GM19455 (cell line): ENCODE data around the gene GAB4.
"Not testable (repeated sequence)": the region's sequence is repeated elsewhere in the genome, so short reads cannot be mapped to it uniquely, and the experiment has no call there.

ENCODE experiments used
- ATAC-seq: cut with Tn5 transposase; IDR thresholded peaks from one replicate; pipeline ENCODE4 v1.9.1; 2021; ENCODE audit not compliant: unreplicated experiment

Gene GAB4

DNA sequence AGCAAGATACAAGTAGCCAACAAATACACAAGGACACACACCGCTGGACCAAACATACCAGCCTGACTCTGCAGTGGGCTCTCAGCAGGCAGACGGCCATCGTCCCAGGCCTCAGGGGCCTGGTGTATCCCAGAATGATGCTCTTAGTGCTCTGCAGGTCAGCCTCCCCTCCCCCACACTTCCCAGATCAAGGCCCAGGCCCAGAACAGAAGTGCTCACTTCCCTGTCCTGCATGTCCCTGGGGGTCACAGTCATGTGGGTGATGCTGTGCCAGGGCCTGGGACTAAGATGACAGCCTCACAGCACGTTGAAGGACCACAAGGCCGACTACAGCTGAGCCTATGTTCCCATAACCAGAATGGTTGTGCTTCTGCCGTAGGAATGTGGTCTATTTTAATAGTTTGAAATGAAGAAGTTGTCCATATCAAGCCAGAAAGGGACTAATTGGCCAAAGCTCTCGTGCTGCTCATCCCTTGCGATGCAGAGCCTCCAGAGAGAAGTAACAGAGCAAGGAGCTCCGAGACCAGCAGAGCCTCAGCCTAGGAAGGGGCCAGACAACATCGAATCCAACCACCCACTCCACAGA is 48.6 kb downstream of the GAB4 start:
- no peak for ATAC-seq

DNA sequence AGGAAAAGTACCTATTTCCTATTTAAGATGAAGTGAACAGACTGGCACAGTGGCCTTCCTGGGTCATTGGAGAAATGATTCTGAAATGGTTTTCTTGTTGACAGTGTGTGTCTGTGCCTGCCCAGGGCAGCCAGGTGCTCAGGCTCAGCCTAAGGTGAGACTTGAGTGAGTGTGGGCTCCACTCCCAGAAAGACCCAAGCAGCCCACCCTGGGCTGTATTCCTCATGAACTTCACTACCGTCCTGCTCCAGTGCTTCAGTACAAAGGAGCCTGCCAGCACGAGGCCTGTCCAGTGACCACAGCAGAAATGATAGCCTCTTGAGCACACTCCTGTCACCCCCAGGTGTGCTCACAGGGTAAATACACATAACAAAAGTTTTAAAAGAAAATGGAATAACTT is 49.5 kb downstream of the GAB4 start:
- ATAC-seq, result no peak

DNA sequence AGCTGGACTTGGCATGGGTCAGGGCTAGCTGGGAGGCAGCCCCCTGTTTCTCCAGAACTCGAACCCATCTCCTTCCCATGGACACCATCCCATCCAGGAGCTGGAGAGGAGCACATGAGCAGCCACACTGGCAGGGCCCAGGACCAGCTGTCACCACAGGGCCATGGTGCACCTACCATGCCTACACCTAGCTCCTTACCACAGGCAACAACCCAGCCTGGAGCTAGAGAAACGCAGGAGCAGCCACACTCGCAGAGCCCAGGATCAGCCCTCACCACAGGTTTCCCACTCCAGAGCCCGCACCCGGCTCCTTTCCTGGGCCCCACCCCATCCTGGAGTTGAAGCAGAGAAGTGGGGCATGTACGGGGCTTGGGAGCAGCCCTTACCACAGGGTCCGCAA is 50.2 kb downstream of the GAB4 start:
- ATAC-seq, result no peak

DNA sequence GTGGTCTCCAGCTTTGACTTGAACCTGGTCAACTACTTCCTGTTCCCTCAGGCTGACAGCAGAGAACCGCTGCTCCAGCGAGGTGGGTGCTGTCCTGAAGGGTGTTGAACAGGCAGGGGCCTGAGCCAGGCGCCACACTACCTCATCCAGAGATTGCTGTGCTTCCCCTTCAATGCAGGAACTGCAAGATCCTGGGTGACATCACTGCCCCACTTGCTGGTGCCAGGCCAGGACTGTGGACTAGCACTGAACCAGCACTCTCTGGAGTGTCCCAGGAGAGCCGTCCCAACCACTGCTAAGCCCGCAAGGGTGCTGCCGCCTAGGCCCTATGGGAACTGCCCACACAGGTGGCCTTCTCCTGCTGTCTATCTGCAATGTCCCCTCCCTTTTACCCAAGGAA is 51.7 kb downstream of the GAB4 start:
- ATAC-seq, result no peak

DNA sequence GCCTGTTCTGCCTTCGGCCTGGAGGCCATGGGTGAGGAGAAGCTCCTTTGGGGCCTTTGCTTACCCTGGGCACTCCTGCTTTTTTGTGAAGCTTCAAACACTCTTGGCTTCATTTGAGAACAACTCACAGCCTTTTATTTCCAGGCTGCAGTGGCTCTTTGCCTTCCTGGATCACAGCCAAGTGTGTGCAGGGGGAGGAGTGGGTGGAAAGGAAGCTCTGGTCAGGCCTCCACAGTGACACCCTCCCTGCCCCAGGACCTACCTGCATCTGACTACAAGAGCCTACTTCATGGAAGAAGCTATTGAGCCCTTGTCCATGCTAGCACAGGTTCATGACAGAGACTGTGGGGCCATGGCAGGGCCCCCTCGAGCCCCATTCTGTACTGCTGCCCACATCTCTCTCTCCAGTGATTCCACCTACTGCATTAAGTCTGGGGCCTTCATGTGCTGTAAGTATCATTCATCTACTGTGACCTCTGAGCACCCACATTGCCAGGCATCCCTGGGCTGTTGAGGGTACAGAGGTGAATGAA is 52.3 kb downstream of the GAB4 start:
- no peak for ATAC-seq

DNA sequence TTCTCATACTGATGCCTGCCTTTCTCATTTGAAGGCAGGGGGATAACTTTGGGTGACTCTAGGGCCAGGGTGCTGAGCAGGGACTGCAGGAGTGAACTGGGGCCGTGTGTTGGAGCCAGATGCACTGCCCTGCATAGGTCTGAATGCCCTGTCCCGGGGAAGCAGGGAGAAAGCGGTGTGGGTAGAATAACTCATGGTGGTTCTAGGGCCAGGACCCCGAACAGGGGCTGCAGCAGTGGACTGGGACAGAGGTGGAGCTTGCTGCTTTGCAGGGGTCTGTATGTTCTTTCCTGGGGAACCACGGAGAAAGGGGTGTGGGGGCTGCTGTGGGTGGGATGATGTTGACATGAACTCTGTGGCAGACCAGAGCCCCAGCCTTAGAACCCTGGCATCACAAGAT is 52.9 kb downstream of the GAB4 start:
- ATAC-seq, result no peak

DNA sequence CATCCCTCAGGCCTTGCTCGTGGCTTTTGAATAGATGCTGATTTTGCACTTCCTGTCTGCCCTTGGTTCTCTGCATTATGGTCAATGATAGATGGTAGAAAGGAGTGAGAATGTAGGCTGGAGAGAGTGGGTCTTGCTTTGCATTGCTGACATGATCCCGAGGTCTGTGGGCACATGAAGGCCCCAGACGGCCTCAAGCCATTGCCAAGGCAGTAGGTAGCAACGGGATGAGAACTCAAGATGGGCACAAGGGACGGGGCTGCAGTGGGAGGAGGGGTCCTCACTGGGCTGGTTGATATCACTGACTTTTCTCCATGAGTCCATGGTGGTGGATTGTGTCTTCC is 54.0 kb downstream of the GAB4 start:
- ATAC-seq, result no peak

DNA sequence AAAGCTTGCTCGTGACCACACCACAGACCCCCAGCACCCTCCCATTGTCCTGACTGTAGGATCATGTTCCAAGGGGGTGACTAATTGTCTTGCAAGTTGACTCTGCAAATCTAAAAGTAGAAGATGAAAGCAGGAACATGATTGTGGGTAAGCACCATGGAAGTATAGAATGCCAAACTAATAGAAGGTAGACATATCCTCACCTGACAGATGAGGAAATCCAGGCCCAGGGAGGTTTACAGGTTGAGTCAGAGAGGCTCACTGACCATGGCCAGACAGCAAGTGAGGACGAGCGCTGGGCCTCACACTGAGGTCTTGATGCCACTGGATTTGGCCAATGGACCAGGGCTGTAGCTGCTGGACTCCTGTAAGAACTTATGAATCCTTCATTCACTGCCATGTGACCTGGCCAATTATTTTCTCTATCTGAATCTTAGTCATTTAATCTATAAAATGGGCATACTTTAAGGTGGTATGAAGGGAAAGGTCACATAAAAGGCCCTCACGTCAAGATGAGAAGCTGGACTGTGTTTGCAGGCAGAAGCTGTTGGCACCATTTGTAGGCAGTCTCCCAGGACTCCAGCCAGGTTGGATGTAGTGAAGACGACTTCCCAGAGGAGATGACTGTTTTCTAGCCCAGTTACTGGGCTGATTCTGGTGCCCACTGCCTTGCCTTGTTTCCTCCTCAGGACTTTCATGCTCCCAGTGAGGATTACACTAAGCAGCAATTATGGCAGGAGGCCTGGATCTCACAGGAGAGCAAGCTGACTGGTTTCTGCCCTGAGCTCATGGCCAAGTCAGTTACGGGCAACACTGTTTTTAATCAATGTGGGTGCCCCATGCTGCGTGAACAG is 54.6 kb downstream of the GAB4 start:
- ATAC-seq, result no peak

DNA sequence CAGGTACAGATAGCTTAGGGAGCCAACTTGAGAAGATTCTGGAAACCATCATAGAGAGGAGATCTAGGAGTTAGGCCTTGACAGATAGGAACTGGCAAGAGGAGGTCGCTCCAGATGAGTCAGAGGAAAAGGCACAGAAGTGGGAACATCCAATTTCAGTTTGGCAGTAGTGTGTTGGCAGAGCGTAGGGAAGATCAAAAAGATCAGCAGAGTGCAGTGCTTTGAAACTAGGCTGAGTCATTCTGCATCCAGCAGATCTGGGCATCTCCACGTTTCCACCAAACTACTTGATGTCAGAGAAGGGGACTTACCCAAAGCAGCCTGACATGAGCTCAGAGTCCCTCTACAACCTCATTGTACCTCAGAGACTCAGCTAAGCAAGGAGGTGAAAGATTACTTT is 58.5 kb downstream of the GAB4 start:
- ATAC-seq, result no peak

DNA sequence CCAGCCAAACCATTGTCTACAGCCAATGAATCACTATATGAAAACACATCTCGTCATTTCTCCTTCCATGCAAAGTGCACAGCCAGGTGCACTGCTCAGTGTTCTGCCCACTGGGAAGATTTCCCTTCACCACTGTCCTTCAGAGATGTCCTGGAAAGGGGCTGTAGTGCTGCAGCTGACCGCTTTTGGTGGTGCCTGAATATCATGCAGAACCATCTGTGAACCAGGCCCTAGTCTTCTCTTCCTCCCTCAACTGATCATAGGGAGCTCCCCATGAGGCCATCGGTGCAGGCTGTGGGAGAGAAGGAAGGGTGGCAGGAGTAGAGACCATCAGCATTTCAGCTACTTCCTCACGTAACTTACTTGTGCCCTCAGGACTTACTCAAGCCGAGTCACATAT is 70.2 kb downstream of the GAB4 start:
- no peak for ATAC-seq

DNA sequence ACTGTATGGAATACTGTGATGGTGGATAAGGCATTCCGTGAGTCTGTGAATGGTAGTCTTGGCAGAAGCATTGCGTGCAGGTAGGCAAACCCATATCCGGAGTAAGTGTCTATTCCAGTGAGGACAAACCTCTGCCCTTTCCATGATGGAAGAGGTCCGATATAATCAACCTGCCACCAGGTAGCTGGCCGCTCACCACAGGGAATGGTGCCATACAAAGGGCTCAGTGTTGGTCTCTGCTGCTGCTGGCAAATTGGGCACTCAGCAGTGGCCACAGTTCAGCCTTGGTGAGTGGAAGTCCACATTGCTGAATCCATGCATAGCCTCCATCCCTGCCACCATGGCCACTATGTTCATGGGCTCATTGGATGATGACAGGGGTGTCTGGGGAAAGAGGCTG is 70.8 kb downstream of the GAB4 start:
- not testable (repeated sequence) for ATAC-seq

DNA sequence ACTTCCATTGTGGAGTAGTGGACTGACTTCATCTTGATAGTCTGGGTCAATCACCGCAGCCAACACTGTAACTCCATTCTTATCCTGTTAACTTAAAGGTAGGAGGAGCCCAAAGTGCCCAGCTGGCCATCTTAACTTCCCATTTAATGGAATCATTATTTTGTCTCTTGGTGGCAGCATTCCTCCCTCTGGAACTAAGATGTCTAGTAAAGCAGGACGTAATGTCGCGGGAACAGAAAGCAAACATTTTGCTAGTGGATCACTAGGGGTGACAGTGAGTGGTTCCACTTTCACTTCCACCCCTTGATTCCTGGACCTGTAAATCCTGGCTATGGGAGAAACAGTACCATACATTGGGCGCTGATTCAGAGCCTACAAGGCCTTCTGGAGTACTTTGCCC is 71.4 kb downstream of the GAB4 start:
- ATAC-seq, result no peak

DNA sequence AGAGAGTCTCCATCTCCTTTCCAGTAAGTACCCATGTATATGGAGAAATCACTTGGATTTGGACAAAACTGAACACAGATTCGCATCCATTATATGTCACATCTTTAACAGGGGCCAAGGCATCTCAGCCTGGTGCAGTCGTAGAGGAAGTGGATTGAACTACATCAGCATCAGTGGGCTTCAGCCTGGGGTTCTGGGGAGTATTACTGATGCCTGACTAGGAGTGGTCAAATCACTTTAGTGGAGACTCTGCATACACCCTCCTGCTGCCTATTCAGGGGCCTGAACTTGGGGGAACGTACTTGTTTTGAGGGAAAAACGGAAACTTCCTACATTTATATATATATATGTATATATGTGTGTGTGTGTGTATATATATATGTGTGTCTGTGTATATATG is 72.8 kb downstream of the GAB4 start:
- ATAC-seq, result no peak

DNA sequence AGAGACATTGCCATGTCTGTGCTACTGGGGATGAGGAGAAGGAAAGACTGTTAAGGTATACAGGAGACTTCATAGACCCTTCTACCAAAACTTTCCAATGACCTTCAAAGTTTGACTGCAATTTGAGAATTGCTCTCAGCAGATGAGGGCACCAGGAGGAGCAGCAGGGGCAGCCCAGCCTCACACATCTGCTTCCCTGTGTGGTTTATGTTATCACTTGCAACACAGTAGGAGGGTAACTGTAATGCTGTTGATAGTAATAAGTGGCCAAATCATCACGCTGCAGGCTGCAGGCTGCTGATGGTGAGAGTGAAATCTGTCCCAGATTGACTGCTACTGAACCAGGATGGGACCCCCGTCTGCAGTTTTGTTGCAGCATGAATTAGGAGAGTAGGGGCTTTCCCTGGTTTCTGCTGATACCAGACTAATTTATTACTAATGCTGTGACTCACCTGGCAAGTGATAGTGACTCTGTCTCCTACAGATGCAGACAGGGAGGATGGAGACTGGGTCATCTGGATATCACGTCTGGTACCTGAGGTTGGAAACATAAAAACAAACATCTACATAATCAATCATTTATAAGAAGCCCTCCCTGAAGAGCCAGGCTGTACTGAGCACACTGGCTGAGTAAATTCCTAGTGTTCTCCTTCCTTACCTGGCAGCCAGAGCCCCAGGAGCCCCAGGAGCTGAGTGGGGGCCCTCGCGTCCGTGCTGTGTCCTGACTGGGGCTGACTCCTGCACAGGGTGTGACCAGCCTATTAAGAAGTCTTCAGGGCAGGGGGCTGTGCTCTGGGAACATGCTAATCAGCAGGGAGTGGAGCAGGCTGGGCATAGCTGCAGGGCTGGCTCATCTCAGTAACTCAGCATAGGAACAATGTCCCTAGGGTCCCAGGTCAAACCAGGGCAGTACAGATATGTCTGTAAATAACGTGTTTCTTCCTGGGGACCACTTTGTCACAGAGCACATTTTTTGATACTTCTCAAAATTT is 74.4 kb downstream of the GAB4 start:
- no peak for ATAC-seq

DNA sequence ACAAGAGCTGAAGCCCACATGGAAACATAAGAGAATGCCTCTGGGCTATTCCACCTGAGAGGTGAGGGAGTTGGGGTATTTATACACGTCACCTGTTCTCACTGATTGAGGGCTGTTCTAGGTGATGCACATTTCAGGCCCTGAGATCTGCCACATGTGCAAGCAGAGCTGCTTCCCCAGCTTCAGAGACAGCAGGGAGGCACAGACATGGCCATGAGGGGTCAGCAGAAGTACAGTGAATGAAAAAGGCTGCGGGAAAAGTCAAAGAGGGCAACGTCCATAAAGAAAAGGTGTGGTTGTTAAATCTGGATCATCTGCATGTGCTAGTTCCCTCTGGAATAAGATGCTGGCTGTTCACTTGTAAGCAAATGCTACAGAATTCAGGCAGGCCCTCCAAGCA is 75.4 kb downstream of the GAB4 start:
- ATAC-seq, result no peak

DNA sequence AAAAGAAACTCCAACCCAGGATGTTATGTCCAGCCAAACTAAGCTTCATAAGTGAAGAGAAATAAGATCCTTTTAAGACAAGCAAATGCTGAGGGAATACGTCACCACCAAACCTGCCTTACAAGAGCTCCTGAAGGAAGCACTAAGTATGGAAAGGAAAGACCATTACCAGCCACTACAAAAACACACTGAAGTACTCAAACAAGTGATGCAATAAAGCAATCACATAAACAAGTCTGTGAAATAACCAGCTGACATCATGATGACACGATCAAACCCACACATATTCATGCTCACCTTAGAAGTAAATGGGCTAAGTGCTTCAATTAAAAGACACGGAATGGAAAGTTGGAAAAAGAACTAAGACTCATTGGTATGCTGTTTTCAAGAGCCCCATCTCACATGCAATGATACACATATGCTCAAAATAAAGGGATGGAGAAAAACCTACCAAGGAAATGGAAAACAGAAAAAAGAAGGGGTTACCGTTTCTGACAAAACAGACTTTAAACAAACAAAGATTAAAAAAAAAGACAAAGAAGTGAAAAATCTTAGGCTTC is 82.5 kb downstream of the GAB4 start:
- no peak for ATAC-seq

DNA sequence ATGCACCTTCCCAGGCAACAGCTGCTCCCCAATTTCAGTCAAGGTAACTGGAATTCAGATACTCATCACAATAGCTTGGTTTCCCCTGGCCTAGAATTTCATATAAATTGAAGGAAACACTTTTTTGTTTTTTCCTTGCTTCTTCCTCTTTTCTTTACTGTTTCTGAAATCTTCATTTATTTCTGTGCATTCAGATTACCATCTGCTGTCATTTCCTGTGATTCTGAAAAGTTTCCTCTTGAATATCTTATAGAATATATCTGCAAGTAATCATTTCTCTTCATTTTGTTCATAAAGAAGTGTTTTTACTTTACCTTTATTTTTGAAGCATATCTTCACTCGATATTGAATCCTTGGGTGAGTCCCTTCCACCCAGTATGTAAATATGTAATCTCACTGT is 85.3 kb downstream of the GAB4 start:
- no peak for ATAC-seq

DNA sequence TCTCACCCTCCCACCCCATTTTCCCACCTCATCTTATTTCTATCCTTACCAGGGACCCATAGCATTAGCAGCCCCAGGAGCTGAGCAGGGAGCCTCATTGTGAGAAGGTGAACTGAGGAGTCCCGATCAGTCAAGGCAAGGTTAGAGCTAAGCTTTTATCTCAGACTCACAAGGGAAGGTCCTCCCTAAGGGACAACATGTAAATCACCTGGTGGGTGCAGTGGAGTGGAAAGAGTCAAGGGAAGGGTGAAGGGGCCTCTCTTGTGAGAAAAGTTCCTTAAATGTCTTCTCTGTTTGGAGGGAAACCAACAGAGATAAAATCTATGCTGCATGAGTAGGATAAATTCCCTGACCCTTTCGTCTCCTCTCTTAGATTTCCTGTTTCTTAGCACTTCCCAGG is 85.9 kb downstream of the GAB4 start:
- no peak for ATAC-seq

DNA sequence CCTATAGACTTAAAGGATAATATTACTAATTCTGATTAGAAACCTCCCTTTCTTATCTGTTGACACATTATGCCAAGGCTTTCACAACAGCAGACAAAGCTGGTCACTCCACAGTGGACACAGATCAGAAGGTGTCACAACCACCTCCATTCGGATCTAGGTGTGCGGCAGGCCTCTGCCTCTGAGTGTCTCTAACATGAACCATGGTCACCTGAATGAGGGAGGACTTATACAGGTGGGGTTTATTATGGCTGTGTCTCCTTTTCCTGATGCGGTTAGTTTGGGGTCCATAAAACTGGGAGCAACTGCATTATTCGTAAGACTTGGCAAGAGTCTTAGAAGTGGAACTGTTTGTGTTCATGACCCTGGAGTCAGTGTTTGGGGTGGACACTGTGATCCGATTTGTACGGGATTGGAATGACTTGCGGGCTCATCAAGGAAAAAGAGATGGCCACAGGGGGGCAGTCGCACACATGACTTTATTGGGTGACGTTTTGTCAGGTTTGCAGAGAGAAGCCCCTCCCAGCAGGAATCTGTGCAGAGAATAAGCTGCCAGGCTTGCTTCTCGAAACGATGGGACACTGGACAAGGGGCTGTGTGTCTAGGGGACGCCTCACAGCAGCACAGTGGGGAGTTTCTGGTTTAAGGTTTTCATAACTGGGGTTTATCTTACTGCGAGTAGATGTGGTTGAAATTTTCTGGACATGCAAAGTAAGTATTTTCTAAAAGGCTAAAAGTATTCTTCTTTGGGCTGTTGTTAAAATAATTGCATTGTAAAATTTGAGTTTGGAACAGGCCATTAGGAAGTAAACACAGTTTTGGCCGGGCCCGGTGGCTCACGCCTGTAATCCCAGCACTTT is 90.6 kb downstream of the GAB4 start:
- no peak for ATAC-seq

DNA sequence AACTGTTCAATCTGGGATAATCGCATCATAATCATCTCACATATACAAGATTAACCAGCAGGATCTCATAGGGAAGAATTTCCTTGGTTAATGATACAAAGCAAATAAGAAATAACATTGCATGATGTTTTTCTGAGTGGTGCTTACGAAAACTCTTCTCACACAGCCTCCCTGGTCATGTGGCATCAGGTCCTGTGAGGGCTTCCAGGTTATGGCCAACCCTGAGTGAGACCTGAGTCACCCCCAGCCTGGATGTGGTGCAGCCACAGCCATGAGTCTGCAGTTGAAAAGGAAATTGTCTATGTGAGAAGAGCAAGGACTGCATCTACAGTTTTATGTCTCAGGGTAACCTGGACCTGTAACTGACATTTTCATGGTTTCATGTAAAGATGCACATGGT is 92.3 kb downstream of the GAB4 start:
- no peak for ATAC-seq
